Activated naive CD8-positive, alpha-beta T cell treated with anti-CD3 and anti-CD28 coated beads for 36 hours (primary cell): Measurements from ENCODE around the gene SLC35A1. TPM values are rescaled to one million over a fixed set of nuclear protein-coding genes. Genes with fewer than 3 reads are reported as not detected.

ENCODE experiments used
- DNase-seq: peaks from one replicate; pipeline ENCODE4 v3.0.0; 2021
- H3K27ac Mint-ChIP-seq: one replicate; pipeline ENCODE4 v1.8.0; 2022; ENCODE audit warnings: mild to moderate bottlenecking, moderate library complexity, mixed read lengths
- H3K27me3 Mint-ChIP-seq: one replicate; pipeline ENCODE4 v1.8.0; 2022; ENCODE audit warnings: mild to moderate bottlenecking, mixed read lengths
- H3K36me3 Mint-ChIP-seq: one replicate; pipeline ENCODE4 v1.8.0; 2021; ENCODE audit warnings: mild to moderate bottlenecking, mixed read lengths
- H3K4me1 Mint-ChIP-seq: one replicate; pipeline ENCODE4 v1.8.0; 2021; ENCODE audit warnings: mixed read lengths
- H3K4me3 Mint-ChIP-seq: one replicate; pipeline ENCODE4 v1.8.0; 2022; ENCODE audit warnings: mild to moderate bottlenecking, moderate library complexity, mixed read lengths
- H3K9me3 Mint-ChIP-seq: one replicate; pipeline ENCODE4 v1.8.0; 2022; ENCODE audit warnings: mixed read lengths
- total RNA-seq, 2 experiments: library from RNA; stranded (reverse); gene quantifications; one replicate each; pipeline ENCODE4 v1.2.3, GENCODE V29; 2021

The SLC35A1 gene
- total RNA-seq, 2 experiments from 2014 or later = 7.9 to 8.6 TPM

DNA sequence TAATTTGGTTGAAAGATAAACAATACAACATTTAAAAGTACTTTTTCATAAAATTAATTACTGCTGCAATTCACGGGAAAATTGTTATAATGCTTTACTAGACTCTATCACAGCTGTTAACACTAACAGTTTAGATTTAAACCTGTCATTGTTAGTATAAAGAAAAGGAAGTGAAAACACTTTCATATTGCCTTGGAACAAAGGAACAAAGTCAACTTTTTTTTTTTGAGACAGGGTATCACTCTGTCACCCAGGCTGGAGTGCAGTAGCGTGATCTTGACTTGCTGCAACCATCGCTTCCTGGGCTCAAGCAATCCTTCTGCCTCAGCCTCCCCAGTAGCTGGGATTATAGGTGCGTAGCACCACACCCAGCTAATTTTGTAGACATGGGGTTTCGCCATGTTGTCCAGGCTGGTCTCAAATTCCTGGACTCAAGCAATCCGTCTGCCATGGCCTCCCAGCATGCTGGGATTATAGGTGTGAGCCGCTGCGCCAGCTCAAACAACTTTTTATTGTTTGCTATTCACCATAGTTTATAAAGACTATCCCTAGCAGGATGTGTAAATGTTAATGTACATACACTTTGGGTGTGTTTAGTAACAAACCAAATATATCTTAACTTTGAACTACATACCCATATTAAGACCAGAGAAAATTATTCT is 22.1 kb downstream of the SLC35A1 start:
- no peak for DNase-seq
- Mint-ChIP-seq H3K27ac (no peak overlapping the region), H3K9me3 (no peaks in the 10 kb centered on the region), H3K27me3 (no peaks in the 10 kb centered on the region), H3K4me1 (peaks cover 2% of the 10 kb centered on the region), H3K4me3 (no peak overlapping the region), H3K36me3 (peaks cover 6% of the 10 kb centered on the region)

DNA sequence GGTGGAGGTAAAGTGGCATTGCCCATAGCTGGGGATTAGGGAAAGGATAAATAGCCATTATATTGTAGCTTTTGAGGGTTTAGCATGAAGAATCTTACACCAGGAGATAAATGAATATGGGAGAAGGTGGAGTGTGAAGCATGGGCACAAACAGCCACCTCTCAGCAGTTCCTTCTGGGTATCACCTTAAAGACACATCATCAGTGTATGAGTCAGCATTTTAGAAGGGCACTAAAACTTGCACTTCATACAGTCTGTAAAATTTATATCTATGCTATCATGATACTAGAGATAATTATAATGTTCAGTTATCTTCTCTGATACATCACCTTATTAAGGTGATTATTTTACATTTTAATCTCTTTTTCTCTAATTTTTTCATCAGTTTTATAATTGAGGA is 25.3 kb downstream of the SLC35A1 start:
- H3K4me3 Mint-ChIP-seq = no peak overlapping the region
- no peak for DNase-seq
- peaks cover 7% of the 10 kb centered on the region for H3K36me3 Mint-ChIP-seq
- no peak overlapping the region for H3K27ac Mint-ChIP-seq
- H3K9me3 Mint-ChIP-seq = no peaks in the 10 kb centered on the region
- no peaks in the 10 kb centered on the region for H3K27me3 Mint-ChIP-seq
- peaks cover 8% of the 10 kb centered on the region for H3K4me1 Mint-ChIP-seq

DNA sequence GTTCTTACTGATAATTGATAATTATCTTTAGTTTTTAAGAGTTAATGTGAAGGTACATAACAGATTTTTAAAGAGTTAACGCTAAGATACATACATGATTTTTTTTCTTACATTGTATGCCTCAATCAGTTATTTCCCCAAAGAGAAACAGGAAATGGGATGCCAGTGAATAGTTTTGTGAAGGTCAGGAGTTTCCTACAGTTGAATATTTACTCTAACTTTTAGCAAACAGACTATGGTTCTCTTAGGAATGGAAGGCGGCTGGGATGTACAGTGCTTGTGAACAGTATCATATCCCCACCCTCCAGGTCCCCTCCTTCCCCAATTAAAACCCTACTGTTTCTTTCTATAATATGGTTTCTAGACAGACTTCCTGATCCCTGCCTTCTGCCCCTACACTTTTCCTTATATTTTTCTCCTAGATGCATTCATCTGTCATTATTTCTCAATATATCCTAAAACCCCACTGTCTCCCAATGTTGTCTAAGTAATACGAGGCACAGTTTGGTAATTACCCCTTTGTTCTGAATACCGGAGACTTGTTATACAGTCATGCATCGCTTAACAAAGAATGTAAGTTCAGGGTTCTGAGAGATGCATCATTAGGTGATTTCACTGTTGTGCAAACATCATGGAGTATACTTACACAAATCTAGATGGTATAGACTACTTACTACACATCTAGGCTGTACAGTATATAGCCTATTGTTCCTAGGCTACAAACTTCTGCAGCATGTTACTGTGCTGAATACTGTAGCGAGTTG is 29.2 kb downstream of the SLC35A1 start:
- Mint-ChIP-seq H3K9me3 (no peaks in the 10 kb centered on the region), H3K27me3 (no peaks in the 10 kb centered on the region), H3K36me3 (peaks cover 16% of the 10 kb centered on the region), H3K4me1 (peaks cover 13% of the 10 kb centered on the region), H3K4me3 (no peak overlapping the region), H3K27ac (no peak overlapping the region)
- no peak for DNase-seq

DNA sequence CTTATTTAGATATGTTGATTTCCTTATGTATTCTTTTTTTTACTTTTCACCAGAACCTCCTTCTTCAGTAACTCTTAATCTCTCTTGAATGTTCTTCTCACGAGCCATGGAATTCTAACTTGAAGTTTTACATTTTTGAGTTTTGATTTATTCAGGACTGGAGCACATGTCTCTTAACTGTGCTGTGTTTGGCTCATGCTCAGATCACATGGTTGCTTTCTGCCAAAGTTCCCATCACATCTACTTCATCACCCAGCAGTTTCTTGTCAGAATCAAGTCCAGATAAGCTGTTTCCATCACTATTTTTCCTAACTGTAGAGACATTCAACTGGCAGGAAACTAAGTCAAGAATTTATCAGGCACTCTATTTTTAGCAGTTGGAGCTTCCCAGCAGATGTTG is 31.7 kb downstream of the SLC35A1 start:
- Mint-ChIP-seq H3K4me1 (peaks cover 11% of the 10 kb centered on the region), H3K27ac (peak overlapping the region; percentile 0)

DNA sequence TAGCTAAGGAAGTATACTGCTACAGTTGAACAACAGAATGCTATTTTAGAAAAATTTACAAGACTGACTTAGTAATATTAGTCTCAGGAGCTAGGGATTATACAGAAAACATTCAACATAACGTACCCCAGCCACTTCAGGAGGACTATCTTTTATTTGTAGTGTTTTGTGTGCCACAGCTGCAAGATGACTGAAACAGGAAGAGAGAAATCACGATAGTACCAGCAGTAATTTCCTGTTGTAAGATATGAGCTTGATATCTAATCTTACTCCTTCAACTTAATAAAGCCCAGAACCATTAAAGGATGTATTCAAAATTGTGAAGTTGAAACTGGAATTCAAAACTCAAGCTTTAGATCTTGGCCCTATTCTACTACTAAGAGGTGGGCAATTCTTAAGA is 42.1 kb downstream of the SLC35A1 start:
- peaks cover 5% of the 10 kb centered on the region for H3K4me1 Mint-ChIP-seq
- no peaks in the 10 kb centered on the region for H3K9me3 Mint-ChIP-seq
- no peaks in the 10 kb centered on the region for H3K27me3 Mint-ChIP-seq
- no peak overlapping the region for H3K4me3 Mint-ChIP-seq
- peak overlapping the region; percentile 29 for H3K27ac Mint-ChIP-seq
- DNase-seq = no peak
- H3K36me3 Mint-ChIP-seq = peaks cover 16% of the 10 kb centered on the region

More for the DNA sequence above, 31.7 kb downstream of the SLC35A1 start:
- H3K36me3 Mint-ChIP-seq = peaks cover 13% of the 10 kb centered on the region
- no peak overlapping the region for H3K4me3 Mint-ChIP-seq
- H3K9me3 Mint-ChIP-seq = no peaks in the 10 kb centered on the region
- no peaks in the 10 kb centered on the region for H3K27me3 Mint-ChIP-seq
- DNase-seq = no peak

DNA sequence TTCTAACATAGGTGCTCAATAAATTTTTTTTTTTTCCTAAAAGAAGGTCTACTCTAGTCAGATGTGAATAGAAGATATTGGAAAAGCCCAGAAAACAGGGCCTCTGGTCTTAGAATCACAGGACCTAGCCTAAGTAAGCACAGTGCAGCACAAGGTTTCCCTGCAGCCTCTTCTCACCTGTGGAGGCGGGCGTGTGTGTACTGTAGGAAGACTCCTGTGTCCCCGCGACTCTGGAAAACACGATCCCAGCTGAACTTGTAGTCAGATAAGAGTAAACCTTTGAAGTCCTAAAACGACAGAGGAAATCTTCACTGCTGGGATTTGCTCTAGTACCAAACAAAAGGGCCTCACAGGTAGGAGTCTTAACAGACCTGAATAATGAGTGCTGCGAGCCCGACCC is 45.7 kb downstream of the SLC35A1 start:
- Mint-ChIP-seq H3K36me3 (peaks cover 19% of the 10 kb centered on the region), H3K27me3 (no peaks in the 10 kb centered on the region), H3K4me1 (peaks cover 5% of the 10 kb centered on the region), H3K27ac (no peak overlapping the region), H3K4me3 (no peak overlapping the region), H3K9me3 (no peaks in the 10 kb centered on the region)
- DNase-seq = no peak

DNA sequence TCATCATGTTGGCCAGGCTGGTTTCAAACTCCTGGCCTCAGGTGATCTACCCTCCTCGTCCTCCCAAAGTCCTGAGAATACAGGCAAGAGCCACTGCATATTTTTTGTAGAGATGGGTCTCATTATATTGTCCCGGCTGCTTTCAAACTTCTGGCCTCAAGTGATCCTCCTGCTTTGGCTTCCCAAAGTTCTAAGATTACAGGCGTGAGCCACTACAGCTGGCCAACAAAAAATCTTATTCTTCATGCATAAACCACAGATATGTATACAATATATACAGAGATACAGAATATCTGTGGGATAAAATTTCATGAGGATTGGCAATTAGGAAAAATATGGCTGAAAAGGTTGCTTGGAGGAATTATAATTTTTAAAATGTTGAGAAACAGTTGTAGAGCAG is 49.9 kb downstream of the SLC35A1 start:
- H3K4me1 Mint-ChIP-seq = no peaks in the 10 kb centered on the region
- no peak for DNase-seq
- H3K36me3 Mint-ChIP-seq = peaks cover 18% of the 10 kb centered on the region
- no peaks in the 10 kb centered on the region for H3K27me3 Mint-ChIP-seq
- H3K27ac Mint-ChIP-seq = peak overlapping the region; percentile 8
- H3K4me3 Mint-ChIP-seq = no peak overlapping the region
- no peaks in the 10 kb centered on the region for H3K9me3 Mint-ChIP-seq

DNA sequence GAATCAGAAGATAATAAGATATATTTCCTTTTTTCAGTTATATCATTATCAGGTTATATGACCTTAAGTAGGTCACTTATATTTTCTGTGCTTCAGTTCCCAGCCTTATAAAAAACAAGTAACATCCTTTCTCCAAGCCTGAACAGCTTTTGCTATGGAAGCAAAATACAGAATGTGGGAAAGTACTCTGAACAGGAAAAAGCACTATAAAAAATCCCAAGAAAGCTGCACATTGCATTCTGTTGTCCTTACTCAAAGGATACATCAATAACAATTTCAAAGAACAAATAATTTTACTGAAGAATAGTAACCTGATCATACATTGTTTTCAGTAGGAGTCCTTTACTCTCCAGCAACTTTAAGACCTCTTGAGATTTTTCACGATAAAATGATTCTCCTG is 56.4 kb downstream of the SLC35A1 start:
- Mint-ChIP-seq H3K4me3 (no peak overlapping the region), H3K9me3 (no peaks in the 10 kb centered on the region), H3K36me3 (peaks cover 16% of the 10 kb centered on the region), H3K27me3 (no peaks in the 10 kb centered on the region), H3K27ac (peak overlapping the region; percentile 14), H3K4me1 (no peaks in the 10 kb centered on the region)
- no peak for DNase-seq

DNA sequence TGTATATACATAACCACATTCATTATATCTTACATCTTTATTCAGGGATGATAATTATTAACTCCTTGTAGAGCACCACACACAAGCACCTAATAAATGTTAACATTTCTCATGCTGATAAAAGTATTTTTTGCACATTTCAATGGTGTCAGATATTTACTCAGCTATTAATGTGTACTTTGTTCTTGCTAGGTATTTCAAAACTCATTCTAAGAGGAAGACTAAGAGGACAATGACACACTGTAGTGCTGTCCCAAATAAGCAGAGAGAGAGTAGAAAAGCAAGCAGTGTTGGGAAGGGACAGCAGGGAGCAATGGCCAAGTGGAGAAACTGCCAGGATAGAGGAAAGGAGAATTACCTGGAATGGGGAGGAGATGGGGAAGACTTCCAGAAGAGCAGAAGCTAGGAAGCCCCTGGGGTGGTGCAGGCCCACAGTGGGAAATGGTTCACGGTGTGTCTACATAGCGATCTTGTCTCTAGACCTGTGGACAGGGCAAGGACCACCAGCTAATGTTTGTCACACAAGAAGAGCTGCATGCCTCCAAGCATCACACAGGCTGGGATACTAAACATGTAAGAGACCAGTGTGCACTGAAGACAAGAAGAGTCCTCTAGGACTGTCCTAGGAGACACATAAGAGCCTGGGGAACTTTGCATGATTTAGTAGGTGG is 61.7 kb downstream of the SLC35A1 start:
- Mint-ChIP-seq H3K27me3 (no peaks in the 10 kb centered on the region), H3K36me3 (peaks cover 9% of the 10 kb centered on the region), H3K4me1 (peaks cover 4% of the 10 kb centered on the region), H3K27ac (no peak overlapping the region), H3K9me3 (peaks cover 4% of the 10 kb centered on the region), H3K4me3 (no peak overlapping the region)
- DNase-seq = no peak

DNA sequence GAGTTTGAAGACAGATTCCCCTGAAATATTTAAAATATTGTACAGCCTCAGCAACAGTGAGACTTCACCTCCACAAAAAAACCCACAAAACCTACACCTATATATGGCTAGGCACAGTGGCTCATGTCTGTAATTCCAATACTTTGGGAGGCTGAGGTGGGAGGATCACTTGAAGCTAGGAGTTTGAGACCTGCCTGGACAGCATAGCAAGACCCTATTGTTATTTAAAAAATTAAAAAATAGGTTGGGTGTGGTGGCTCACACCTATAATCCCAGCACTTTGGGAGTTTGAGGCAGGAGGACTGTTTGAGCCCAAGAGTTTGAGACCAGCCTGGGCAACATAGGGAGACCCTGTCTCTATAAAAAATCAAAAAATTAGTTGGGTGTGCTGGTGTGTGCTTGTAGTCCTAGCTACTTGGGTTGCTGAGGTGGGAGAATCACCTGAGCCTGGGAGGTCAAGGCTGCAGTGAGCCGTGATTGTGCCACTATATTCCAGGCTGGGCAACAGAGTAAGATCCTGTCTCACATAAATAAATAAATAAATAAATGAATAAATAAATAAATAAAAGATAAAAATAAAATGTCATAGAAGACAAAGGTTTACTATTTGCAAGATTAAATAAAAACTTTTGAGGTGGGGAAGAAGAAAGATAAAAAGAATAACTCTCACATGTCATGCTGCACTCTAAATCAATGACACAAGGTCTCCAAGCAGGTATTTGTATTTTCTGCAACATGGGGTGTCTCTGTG is 65.9 kb downstream of the SLC35A1 start:
- H3K4me3 Mint-ChIP-seq = no peak overlapping the region
- peaks cover 6% of the 10 kb centered on the region for H3K4me1 Mint-ChIP-seq
- no peak overlapping the region for H3K27ac Mint-ChIP-seq
- no peak for DNase-seq
- H3K36me3 Mint-ChIP-seq = peaks cover 36% of the 10 kb centered on the region
- H3K9me3 Mint-ChIP-seq = peaks cover 9% of the 10 kb centered on the region
- no peaks in the 10 kb centered on the region for H3K27me3 Mint-ChIP-seq

DNA sequence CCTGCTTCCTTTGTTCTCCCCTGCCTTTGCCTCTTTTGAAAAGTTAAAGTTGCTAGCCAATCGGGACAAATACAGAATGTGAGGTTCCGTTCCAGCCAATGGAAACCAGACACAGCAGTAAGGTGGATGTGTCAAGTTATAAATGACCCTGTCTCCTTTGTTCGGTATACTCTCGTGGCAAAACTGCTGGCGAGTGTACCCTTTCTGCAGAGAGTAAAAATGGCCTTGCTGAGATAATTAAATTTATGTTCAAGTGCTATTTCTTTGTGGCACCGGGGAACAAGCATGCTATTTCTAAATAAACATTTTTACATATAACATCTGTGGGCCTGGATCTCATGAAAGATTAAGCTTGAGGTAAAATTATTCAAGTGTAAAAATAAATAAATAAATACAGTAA is 66.8 kb downstream of the SLC35A1 start:
- no peak overlapping the region for H3K27ac Mint-ChIP-seq
- no peaks in the 10 kb centered on the region for H3K27me3 Mint-ChIP-seq
- H3K4me3 Mint-ChIP-seq = no peak overlapping the region
- peaks cover 6% of the 10 kb centered on the region for H3K4me1 Mint-ChIP-seq
- DNase-seq = no peak
- H3K9me3 Mint-ChIP-seq = peaks cover 9% of the 10 kb centered on the region
- H3K36me3 Mint-ChIP-seq = peaks cover 40% of the 10 kb centered on the region

DNA sequence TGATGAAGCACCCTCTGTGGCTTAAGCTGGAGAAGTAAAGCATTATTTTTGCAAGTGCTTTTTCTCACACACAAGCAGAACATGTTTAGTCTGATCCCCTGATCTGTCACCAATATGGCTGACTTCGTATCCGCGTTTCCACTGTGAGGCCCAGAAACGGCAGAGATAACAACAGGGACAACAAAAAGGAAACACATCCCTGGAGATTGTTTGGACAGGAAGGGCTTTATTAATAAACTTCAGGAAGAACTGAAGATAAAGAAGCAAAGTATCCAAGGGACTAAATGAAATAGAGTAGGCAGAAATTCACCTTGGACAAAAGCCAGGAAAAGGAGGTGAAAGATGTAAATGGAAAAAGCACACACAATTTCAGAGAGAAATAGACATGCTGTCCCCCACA is 67.8 kb downstream of the SLC35A1 start:
- no peaks in the 10 kb centered on the region for H3K27me3 Mint-ChIP-seq
- H3K27ac Mint-ChIP-seq = no peak overlapping the region
- peaks cover 47% of the 10 kb centered on the region for H3K36me3 Mint-ChIP-seq
- H3K9me3 Mint-ChIP-seq = peaks cover 9% of the 10 kb centered on the region
- no peak overlapping the region for H3K4me3 Mint-ChIP-seq
- H3K4me1 Mint-ChIP-seq = peaks cover 6% of the 10 kb centered on the region
- no peak for DNase-seq

DNA sequence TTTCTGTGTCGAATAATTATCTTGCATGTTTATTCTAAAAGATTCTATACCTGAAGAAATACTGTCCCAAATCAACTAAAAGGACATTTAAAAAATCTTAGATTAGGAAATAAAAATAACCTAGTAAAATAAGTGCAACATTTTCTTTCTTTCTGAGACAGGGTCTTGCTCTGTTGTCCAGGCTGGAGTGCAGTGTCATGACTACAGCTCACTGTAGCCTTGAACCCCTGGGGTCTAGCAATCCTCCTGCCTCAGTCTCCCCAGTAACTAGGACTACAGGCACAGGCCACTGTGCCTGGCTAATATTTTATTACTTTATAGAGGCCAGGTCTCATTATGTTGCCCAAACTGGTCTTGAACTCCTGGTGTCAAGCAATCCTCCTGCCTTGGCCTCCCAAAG is 68.3 kb downstream of the SLC35A1 start:
- Mint-ChIP-seq H3K9me3 (peaks cover 9% of the 10 kb centered on the region), H3K36me3 (peaks cover 49% of the 10 kb centered on the region), H3K27me3 (no peaks in the 10 kb centered on the region), H3K4me3 (no peak overlapping the region), H3K4me1 (peaks cover 6% of the 10 kb centered on the region), H3K27ac (no peak overlapping the region)
- no peak for DNase-seq

DNA sequence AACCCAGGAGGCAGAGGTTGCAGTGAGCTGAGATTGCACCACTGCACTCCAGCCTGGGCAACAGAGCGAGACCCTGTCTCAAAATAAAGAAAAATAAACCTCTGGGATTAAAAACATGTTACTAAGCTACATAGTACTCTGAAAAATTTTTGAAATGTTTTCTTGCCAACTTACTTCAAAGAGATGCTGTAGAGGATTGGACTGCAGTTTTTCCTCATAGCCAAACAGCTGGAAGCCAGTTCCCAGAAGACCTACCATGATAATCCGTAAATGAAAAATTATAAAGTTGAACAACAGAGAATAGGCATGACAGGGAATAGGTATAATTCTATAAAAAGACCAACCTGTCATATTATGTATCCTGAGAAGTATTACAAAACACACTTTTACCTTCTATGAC is 69.0 kb downstream of the SLC35A1 start:
- DNase-seq = no peak
- Mint-ChIP-seq H3K36me3 (peaks cover 50% of the 10 kb centered on the region), H3K4me1 (peaks cover 6% of the 10 kb centered on the region), H3K9me3 (peaks cover 9% of the 10 kb centered on the region), H3K4me3 (no peak overlapping the region), H3K27ac (no peak overlapping the region), H3K27me3 (no peaks in the 10 kb centered on the region)
